Uterus (tissue), 4 donors: ENCODE data around the gene IGFBP4. TPM values are rescaled to one million over a fixed set of nuclear protein-coding genes. Genes with fewer than 3 reads are reported as not detected.

Experiments
- DNase-seq, 2 donors: peaks; one replicate each; pipeline ENCODE4 v3.0.0-alpha.2; 2019 to 2020
- H3K27ac ChIP-seq, 2 donors: fragments of 200-600 bp; sonication (generic); 1 replicate in 1 of 2; 2 replicates in 1 of 2; pipeline ENCODE4 v1.5.1; 2016 to 2018
- H3K27me3 ChIP-seq, 2 donors: fragments of 200-600 bp; sonication (generic); one replicate each; pipeline ENCODE4 v1.5.1; 2018 to 2019; ENCODE audit warnings: control low read depth in 1 of 2
- H3K36me3 ChIP-seq, 2 donors: fragments of 200-600 bp; sonication (generic); one replicate each; pipeline ENCODE4 v1.5.1; 2019; ENCODE audit warnings: control low read depth in 1 of 2
- H3K4me1 ChIP-seq, 2 donors: fragments of 200-600 bp; sonication (generic); one replicate each; pipeline ENCODE4 v1.5.1; 2018 to 2019; ENCODE audit warnings: control low read depth in 1 of 2
- H3K4me3 ChIP-seq, 2 donors: fragments of 200-600 bp; sonication (generic); 1 replicate in 1 of 2; 2 replicates in 1 of 2; pipeline ENCODE4 v1.5.1; 2018 to 2019; ENCODE audit warnings: mild to moderate bottlenecking in 1 of 2
- H3K9me3 ChIP-seq, 2 donors: fragments of 200-600 bp; sonication (generic); one replicate each; pipeline ENCODE4 v1.5.1; 2019; ENCODE audit warnings: control low read depth in 1 of 2
- POLR2A ChIP-seq, 2 donors: fragments of 450-650 bp; IDR thresholded peaks; one replicate each; pipeline ENCODE4 v1.6.1; 2016; ENCODE audit warnings: antibody characterized with exemption in 2 of 2, mild to moderate bottlenecking in 1 of 2, moderate library complexity in 1 of 2
- intact Hi-C: fragments of 100-400 bp; cut with DNase I; formaldehyde crosslinking; loops from one replicate; pipeline ENCODE4 v1.15.1; 2023; ENCODE audit warnings: low total_unique reads
- total RNA-seq, 4 donors: library from RNA; depleted of rRNA in 3 of 4; stranded (reverse); fragments of >200 nt in 3 of 4; gene quantifications; one replicate each; pipeline versions ENCODE4 v1.1.0 to v1.2.4, GENCODE V29; 2014 to 2023
- TF ChIP-seq, protein P1 (sequence below), 4 experiments: fragments of 200-600 bp in 2 of 4; fragments of 450-650 bp in 2 of 4; sonication (generic) in 2 of 4; IDR thresholded peaks; one replicate each; pipeline ENCODE4 v1.5.1; 2016 to 2019; ENCODE audit warnings: antibody characterized with exemption in 4 of 4, mild to moderate bottlenecking in 2 of 4, moderate library complexity in 1 of 4
- donor health status: DM: yes; HTN: yes; CAD: no.

IGFBP4 gene
- total RNA-seq, 4 donors from 2014 or later: 331 to 1,351 (median 418) TPM

DNA sequence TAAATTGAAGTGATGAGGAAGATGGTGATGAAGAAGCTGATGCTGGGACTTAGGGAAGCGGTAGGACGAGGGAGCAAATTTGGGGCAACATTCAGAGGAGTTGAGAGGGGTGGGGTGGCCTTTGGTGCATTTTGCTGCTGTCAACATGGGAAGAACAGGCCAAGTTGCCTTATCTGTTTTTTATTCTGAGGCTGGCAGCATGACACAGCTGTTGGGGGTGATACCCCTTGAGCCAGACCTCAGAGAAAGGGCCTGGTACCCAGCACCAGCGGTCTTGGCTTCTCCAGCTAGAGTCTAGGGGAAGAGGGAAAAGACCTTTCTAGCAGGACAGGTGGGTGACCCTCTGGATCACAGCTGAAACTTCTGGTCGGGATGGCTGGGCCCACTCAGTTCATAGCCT is 4.6 kb downstream of the IGFBP4 start:
- peak overlapping the region; percentile 94 to 97 for H3K27ac ChIP-seq
- DNase-seq: no peak
- H3K4me3 ChIP-seq: peak overlapping the region; percentile 56 to 87
- intact Hi-C loops: no loop called here
- TF ChIP-seq, protein P1, sequence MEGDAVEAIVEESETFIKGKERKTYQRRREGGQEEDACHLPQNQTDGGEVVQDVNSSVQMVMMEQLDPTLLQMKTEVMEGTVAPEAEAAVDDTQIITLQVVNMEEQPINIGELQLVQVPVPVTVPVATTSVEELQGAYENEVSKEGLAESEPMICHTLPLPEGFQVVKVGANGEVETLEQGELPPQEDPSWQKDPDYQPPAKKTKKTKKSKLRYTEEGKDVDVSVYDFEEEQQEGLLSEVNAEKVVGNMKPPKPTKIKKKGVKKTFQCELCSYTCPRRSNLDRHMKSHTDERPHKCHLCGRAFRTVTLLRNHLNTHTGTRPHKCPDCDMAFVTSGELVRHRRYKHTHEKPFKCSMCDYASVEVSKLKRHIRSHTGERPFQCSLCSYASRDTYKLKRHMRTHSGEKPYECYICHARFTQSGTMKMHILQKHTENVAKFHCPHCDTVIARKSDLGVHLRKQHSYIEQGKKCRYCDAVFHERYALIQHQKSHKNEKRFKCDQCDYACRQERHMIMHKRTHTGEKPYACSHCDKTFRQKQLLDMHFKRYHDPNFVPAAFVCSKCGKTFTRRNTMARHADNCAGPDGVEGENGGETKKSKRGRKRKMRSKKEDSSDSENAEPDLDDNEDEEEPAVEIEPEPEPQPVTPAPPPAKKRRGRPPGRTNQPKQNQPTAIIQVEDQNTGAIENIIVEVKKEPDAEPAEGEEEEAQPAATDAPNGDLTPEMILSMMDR (IDR thresholded peaks at IDR 0.05): no peak
- TF ChIP-seq POLR2A (IDR thresholded peaks at IDR 0.05): no peak
- H3K27me3 ChIP-seq: no peaks in the 10 kb centered on the region
- H3K4me1 ChIP-seq: peaks cover 25 to 40% of the 10 kb centered on the region in 2 donors
- H3K36me3 ChIP-seq: no peaks in the 10 kb centered on the region
- no peaks in the 10 kb centered on the region for H3K9me3 ChIP-seq

DNA sequence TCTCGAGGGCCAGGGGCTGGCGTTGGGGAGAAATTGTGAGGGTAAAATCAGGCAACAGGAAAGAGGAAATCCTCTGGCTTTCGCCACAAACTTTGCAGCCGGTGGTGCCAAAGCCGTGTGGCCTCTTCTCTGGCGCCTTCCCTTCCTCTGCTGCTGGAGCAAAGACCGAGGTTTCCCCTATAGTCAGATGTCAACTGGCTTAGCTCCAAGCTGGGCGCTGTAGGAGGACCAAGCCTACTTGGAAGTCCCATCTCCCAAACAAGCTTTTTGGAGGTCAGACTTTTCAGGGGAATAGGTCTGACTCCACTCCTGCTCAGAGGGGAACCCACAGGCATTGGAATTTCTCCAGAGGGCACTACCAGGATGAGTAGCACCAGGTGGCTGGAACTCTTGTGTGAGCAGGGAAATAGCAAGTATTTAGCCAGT is 5.0 kb downstream of the IGFBP4 start:
- no peak for TF ChIP-seq POLR2A (IDR thresholded peaks at IDR 0.05)
- TF ChIP-seq, protein P1 (IDR thresholded peaks at IDR 0.05): no peak
- Histone ChIP-seq H3K9me3 (no peaks in the 10 kb centered on the region), H3K36me3 (no peaks in the 10 kb centered on the region), H3K27ac (peak overlapping the region; percentile 94 to 97), H3K27me3 (no peaks in the 10 kb centered on the region), H3K4me1 (peaks cover 25 to 45% of the 10 kb centered on the region in 2 donors), H3K4me3 (peak overlapping the region; percentile 56 to 87)
- intact Hi-C loops: no loop called here
- peak; percentile 41 to 60 for DNase-seq

DNA sequence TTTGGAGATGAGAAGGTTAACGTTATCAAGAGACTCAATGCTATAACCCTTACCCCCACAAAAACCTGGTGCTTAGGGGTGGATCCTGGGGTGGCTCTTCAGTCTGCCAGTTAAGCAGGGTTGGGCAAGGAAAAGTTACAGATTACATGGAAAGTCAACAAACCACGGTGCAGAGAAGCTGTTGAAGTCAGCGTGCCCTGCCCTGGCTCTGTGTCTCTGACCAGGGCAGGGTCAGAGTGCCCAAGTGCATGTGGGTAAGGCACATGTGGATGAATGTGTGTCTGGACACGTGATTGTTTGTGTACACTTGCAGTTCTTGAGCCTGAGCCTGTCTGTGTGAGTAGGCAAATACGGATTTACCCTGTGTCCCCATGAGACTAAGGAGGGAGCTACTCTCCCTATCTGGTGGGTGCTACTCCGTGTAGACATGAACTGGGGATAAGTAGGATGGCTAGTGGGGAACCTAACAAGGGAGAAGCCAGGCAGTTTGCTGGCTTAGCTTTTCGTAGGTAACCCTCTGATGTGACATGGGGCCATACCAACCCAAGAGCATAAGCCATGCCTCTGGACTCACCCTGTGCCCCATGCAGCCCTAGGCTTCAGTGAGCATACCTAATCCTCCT is 5.5 kb downstream of the IGFBP4 start:
- Histone ChIP-seq H3K4me3 (peak overlapping the region; percentile 56 to 87), H3K4me1 (peaks cover 25 to 50% of the 10 kb centered on the region in 2 donors), H3K27me3 (no peaks in the 10 kb centered on the region), H3K27ac (peak overlapping the region; percentile 94 to 97), H3K36me3 (no peaks in the 10 kb centered on the region), H3K9me3 (no peaks in the 10 kb centered on the region)
- no peak for DNase-seq
- intact Hi-C loops: no loop called here
- TF ChIP-seq, protein P1 (IDR thresholded peaks at IDR 0.05): no peak
- TF ChIP-seq POLR2A (IDR thresholded peaks at IDR 0.05): no peak

DNA sequence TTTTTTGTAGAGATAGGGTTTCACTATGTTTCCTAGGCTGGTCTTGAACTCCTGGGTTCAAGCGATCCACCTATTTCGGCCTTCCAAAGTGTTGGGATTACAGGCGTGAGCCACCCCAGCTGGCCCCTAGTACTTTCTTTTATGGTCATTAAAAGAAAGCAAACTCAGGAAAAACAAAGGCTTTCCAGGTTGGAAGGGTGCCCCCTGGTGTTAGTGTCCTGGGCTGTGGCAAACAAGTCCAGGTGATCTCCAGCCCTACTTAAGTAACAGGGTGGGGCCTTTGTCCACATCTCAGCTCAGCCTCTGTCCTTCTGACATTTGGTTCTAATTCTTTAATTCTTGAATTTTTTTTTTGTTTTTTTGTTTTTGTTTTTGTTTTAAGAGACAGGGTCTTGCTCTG is 6.9 kb downstream of the IGFBP4 start:
- no peak overlapping the region for H3K4me3 ChIP-seq
- H3K9me3 ChIP-seq: no peaks in the 10 kb centered on the region
- TF ChIP-seq, protein P1 (IDR thresholded peaks at IDR 0.05): peak; percentile 18 to 43 (median 32)
- no peak for TF ChIP-seq POLR2A (IDR thresholded peaks at IDR 0.05)
- no peaks in the 10 kb centered on the region for H3K36me3 ChIP-seq
- intact Hi-C loops: no loop called here
- peaks cover 25 to 58% of the 10 kb centered on the region in 2 donors for H3K4me1 ChIP-seq
- peak; percentile 45 to 59 for DNase-seq
- peak overlapping the region; percentile 94 to 97 for H3K27ac ChIP-seq
- H3K27me3 ChIP-seq: no peaks in the 10 kb centered on the region

DNA sequence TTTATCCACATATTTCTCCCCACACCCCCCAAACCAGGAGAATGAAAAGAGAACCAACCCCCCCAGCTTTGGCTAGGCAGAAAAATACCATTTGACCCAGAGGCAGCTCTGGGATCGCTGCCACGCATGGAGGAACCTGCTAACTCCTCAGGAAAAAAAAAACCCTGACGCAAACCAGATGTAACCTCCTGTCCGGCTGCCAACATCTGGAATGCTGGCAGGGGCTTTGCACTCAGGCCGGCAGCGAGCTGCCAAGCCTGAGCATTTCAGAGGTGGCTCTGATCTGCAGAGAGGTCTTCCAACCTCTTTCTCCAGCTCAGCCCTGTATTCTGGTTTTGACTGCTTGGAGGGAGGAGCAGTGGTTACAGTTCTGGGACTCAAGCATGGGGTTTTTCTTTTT is 8.2 kb downstream of the IGFBP4 start:
- Histone ChIP-seq H3K9me3 (no peaks in the 10 kb centered on the region), H3K27ac (peak overlapping the region; percentile 94 to 97), H3K36me3 (no peaks in the 10 kb centered on the region), H3K4me1 (peaks cover 25 to 60% of the 10 kb centered on the region in 2 donors), H3K4me3 (peak overlapping the region in 1 of 2 donors; percentile 6), H3K27me3 (no peaks in the 10 kb centered on the region)
- peak; percentile 91 to 93 for DNase-seq
- no peak for TF ChIP-seq POLR2A (IDR thresholded peaks at IDR 0.05)
- TF ChIP-seq, protein P1 (IDR thresholded peaks at IDR 0.05): no peak
- intact Hi-C loops: no loop called here
